Retina (tissue), 1 donor: Measurements from ENCODE around the gene TCEAL2.
A peak's percentile ranks its signal among the peaks of the same experiment; 100 is the strongest.
"Not testable (repeated sequence)": the region's sequence is repeated elsewhere in the genome, so short reads cannot be mapped to it uniquely, and the experiment has no call there.

Experiments used
- DNase-seq: peaks from one replicate; pipeline ENCODE4 v3.0.0-alpha.2; 2016

TCEAL2 gene

DNA sequence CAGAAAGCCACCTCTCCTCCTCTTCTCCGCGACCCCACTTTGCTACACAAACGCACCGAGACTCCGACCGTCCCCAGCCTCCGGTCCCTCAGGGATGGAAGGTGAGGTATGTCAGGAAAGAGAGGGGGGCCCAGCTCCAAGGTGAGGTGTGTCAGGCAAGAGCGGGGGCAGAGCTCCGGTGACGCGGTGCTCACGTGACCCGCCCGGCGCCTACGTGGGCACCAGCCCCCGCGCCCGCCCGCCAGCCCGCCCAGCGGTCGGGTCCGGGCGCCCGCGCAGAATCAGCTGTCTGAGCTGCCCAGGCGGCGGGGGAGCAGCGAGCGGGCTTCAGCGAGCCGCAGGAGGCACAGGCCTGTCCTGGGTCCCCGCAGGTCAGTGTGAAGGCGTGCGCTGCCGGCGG, at the start of gene TCEAL2:
TSS of gene TCEAL2 (plus strand) at position 244 of the 400 bp plus-strand sequence. CDS start 1,152 bp downstream, outside the sequence.
- DNase-seq = peak; percentile 64

DNA sequence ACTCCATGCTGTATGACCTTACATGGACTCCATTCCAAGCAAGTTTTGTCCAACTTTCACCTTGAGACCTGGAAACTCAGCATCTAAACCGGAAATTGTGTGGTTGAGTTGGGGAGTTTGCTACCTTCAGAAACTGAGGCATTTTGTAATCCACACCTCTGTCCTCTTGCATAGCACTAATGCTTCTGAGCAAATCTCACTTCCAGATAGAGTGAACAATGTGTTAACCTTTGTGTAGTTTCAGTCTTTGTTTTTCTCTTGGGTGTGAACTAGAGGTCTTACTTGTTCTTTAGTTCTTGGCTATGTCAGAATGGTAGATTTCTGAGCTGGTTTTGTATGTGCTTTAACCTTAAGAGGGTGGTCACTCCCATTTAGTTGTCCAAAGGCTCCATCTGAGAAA, 48.1 kb upstream of the TCEAL2 start:
- DNase-seq = no peak

DNA sequence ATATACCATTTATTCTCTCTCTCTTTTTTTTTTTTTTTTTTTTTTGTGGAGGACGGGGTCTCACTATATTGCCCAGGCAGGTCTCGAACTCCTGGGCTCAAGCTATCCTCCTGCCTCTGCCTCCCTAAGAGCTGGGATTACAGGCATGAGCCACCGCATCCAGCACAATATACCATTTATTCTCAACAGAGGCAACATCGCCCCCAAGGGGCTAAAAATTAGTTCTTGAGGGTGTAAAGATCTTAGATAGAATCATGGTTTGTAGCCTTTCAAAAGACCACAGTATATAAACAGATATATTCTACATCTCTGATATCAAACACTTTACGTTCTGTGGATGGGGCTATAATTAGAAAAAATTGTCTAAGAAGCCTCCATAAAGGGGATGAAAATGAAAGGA, 39.8 kb upstream of the TCEAL2 start:
- no peak for DNase-seq

DNA sequence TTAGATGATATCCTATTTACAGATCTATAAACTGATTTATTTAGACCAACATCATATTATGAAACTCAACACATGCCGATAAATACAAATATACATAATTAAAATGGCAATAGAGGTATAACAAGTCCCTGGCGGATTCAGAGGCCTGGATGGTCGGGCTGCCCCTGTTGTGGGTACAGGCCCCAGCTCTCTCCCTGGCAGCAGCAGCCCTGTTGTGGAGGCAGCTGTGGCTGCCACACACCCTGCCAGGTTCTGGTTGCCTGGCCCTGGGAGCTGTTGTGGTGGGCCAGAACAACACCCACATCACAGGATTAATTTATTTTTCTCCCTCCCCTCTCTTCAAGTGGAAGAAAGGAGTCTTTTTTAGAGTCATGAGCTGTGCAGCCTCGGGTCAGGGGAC, 12.1 kb upstream of the TCEAL2 start:
- no peak for DNase-seq

DNA sequence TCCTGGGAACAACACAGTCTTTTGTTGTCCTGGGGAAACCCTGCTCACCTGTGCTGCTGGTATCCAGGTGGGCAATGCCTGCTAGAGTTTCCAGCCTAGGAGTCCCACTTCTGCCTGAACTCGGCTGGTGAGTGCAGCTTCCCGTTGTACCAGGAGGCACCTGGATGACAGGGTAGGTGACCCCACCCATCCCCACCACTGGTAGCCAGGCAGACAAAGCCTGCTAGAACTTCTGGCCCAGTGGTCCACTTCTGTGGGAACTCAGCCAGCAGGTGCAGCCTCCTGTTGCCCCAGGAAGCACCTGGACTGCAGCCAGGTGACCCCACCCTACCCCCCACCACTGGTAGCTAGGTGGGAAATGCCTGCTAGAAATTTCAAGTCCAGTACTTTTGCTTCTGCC, 9.7 kb upstream of the TCEAL2 start:
- no peak for DNase-seq

DNA sequence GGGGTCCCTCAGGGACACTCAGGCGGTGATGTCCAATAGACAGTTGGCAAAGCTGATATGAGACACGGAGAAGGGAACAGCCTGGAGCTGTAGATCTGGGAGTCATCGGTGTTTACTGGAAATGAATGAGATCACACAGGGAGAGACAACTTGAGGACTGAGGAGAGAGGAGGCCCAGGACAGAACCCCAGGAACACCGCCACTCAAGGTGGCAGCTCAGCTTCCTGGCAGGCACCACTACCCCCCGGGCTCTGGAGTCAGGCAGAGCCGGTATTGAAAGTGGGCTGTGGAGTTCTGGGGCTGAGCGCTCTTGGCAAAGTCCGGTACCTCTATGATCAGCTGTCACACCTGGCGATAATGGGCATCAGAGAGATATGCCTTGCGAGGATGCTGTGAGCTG, 465 bp upstream of the TCEAL2 start:
- DNase-seq = not testable (repeated sequence)

DNA sequence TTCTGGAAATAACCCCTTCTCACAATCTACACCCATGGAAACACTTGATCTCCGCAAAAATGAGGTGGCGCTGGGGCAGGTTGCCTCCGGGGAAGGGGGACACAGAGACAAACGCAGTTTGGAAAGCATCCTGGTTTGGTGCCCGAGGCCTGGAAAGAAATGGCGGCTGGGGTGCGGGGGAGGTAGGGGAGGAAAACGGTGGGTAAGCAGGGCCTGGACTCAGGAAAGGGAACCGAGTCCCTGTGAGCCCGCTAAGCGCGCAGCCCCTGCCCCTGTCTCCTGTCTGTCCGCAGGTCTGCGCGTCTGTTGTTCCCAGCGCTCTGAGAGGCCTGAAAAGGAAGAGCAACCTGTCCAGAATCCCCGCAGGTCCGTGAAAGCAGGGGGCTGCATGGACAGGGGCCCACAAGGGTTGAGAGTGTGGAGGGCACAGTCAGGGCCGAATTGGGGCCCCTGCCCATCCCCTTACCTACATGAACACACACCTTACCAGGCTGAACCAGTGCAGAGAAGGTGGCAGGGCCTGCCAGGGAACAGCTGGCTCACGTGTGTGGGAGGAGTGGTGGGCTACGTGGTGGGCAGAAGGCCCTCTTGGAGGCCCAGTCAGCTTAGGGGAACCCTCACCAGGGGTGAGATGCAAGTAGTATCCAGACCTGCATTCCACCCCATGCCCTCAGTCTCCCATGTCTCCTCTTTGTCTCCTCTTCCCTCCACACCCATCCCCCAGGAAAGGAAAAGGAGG, 770 bp downstream of the TCEAL2 start:
- peak; percentile 26 for DNase-seq

DNA sequence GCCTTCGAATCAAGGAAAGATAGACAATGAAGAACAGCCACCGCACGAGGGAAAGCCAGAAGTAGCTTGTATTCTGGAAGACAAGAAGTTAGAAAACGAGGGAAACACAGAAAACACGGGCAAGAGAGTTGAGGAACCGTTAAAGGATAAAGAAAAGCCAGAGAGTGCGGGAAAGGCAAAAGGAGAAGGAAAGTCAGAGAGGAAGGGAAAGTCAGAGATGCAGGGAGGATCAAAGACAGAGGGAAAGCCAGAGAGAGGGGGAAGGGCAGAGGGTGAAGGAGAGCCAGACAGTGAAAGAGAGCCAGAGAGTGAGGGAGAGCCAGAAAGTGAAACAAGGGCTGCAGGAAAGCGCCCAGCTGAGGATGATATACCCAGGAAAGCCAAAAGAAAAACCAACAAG, 1.4 kb downstream of the TCEAL2 start:
- DNase-seq = peak; percentile 4

DNA sequence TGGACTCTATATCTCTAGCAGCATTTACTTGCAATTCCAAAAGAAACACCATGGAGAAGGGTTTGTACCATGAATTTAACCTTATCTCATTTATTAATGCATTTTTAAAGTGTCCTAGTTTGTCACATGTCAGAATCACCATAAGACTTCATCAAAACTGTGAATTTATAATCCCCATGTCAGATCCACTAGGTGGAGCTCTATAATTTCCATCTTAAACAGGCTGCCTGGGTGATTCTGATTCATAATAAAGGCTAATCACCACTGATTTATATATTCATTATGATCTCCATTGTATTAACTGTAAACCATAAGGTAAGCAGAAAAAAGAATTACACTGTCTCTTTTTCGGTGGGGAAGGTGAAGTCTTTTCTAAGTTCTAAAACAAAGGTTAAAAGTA, 4.0 kb downstream of the TCEAL2 start:
- DNase-seq = no peak

DNA sequence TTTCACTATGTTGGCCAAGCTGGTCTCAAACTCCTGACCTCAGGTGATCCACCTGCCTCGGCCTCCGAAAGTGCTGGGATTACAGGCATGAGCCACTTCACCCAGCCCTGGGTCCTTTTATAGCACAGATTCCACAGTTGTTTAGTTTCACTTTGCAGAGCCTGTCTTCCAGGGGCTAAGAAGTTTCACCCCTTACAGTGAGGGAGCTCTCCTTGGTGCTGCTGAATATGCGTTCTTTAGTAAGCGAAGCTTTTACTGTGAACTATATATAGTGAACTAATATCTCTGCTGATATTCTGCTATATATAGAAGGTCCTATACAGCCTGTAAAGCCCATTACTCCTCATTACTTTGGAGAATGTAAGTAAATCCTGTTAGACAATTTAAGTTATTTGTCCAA, 12.6 kb downstream of the TCEAL2 start:
- no peak for DNase-seq

DNA sequence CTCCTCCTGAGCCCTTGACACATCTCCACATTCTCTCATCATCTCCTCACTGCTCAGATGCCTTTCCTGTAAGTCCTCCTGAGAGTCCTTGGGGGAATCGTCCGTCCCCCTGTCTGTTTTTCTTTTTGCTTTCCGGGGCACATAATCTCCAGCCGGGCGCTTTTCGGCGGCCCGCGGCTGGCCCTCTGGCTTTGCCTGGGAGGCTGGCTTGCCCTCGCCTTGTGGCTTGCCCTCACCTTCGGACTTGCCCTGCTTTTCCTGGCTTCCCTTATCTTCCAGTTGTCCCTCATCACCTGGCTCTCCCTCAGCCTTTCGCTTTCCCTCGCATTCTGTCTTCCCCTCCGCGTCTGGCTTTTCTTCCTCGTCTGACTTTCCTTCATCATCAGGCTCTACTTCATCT, 15.4 kb downstream of the TCEAL2 start:
- not testable (repeated sequence) for DNase-seq

DNA sequence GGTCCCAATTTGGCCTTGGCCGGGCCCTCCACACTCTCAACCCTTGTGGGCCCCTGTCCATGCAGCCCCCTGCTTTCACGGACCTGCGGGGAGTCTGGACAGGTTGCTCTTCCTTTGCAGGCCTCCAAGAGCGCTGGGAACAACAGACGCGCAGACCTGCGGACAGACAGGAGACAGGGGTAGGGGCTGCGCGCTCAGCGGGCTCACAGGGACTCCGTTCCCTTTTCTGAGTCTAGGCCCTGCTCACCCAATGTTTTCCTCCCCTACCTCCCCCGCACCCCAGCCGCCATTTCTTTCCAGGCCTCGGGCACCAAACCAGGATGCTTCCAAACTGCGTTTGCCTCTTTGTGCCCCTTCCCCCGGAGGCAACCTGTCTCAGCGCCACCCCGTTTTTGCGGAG, 16.2 kb downstream of the TCEAL2 start:
- DNase-seq = peak; percentile 14

DNA sequence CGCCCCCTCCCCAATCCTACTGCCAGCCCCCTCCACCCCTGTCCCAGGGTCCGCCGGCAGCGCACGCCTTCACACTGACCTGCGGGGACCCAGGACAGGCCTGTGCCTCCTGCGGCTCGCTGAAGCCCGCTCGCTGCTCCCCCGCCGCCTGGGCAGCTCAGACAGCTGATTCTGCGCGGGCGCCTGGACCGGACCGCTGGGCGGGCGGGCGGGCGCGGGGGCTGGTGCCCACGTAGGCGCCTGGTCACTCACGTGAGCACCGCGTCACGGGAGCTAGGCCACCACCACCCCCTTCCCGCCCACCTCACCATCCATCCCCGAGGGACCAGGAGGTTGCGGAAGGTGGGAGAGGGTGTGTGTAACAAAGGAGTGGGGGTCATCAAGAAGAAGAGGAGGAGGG, 16.8 kb downstream of the TCEAL2 start, which contains the start of gene TCEAL6:
TSS of gene TCEAL6 (minus strand) at position 208 of the 400 bp plus-strand sequence.
- not testable (repeated sequence) for DNase-seq

DNA sequence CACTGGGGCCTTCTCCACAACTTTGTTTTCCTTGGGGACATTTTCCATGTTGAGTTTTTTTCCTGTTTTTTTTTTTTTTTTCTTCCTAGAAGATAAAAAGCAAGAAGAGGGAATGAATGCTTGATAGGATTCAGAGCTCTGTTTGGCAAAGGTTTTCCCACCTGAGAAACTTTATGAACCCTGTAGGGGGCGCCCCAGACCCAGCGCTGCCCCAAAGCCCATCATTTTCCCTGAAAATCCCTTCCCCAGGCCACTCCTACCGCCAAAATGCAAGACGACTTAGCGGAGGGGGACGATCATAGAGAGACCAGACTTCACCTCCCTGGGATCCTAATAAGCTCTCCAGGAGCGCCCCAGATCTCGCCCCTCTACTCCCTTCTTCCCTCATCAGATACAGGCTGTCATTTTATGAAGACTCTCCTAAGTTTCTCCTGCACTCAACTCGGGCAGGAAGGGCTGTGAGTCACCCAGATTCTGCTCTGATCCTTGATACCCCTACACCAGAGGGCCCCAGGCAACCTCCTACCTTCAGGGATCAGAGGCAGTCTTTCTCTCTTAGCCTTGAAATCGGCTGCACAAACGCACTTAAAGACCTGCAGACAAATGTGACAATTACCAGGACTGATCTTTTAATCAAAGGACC, 28.9 kb downstream of the TCEAL2 start:
- peak; percentile 42 for DNase-seq

DNA sequence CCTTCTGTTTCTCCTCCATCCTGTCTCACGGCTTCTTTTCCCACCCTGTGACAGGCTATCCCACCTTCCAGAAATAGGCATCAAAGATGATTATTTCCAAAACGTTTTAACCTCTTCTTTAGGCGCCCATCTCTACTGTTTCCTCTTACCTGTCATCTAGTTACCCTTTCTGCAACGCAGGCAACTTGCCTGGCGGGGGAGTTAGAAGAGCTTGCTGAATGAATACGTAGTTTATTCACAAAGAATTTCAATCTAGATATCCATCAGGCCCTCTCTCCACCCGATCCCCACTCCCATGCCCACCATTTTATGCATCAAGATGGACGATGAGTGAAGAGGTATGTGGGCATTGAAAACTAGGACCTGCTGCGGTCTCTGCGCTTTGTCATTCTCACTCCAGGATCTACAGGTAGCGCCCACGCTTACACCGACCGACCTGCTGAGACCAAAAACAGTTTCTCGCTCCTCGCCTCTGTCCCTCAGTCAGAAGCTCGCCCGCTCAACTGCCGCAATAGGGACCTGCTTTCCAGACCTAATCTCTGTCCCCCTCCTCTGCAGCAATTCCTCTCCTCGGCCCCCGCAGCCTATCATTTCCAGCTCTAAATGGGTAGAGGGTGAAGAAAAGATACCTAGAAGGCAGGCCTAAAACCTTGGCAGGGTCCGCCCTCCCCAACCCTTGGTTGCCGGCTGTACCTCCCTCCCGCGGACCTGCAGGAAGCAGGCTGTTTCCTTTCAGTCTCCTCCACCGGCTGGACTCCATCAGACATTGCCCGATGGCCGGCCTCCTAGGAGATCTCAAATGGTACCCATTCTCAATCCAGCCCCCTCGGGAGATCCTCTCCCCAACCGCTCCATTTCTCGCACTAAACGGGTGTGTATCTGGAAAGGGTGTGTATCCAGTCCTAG, 29.7 kb downstream of the TCEAL2 start:
- peak; percentile 75 for DNase-seq

DNA sequence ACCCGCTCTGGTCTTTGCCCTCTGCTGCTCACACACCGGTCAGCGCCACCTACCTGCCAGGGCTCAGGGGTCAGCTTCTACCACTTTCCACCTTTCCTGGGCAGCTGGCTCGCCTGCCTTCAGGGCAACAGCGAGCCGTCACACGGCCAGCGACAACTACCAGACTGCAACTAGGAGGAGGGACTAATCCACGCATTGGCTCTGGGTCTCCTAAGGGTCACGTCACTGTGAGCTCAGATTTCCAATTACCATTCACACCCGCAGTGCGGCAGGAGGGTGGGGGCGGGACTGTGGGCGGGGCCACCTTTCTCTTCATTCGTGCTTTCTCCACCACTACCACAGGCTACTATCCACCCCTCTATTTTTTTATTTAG, 30.3 kb downstream of the TCEAL2 start, which contains the start of gene BEX5:
TSS of gene BEX5 (minus strand) at position 172 of the 374 bp plus-strand sequence. CDS start 1,712 bp downstream, outside the sequence.
- no peak for DNase-seq
